H9 (cell line): ENCODE data around the gene CAMK2N2. TPM values are rescaled to one million over a fixed set of nuclear protein-coding genes. Genes with fewer than 3 reads are reported as not detected.

ENCODE experiments used
- DNase-seq: peaks from one replicate; pipeline ENCODE4 v3.0.0-alpha.2; 2017
- H2AFZ ChIP-seq: one replicate; pipeline ENCODE4 v1.6.1; 2013; ENCODE audit warnings: mild to moderate bottlenecking, low read length, control low read depth, moderate library complexity
- H2AK5ac ChIP-seq: 2 replicates; pipeline ENCODE4 v1.6.1; 2013; ENCODE audit warnings: low read length, control low read depth, mixed read lengths; ENCODE audit not compliant: insufficient read length
- H2BK120ac ChIP-seq: one replicate; pipeline ENCODE4 v1.6.1; 2013; ENCODE audit warnings: low read depth, mild to moderate bottlenecking, low read length, control low read depth, inconsistent platforms; ENCODE audit not compliant: poor library complexity, severe bottlenecking
- H2BK12ac ChIP-seq: 2 replicates; pipeline ENCODE4 v1.6.1; 2013; ENCODE audit warnings: low read length, control low read depth, mixed read lengths, low read depth; ENCODE audit not compliant: insufficient read length
- H2BK15ac ChIP-seq: 2 replicates; pipeline ENCODE4 v1.6.1; 2013; ENCODE audit warnings: low read depth, low read length, control low read depth
- H2BK20ac ChIP-seq: one replicate; pipeline ENCODE4 v1.6.1; 2013; ENCODE audit warnings: low read depth, mild to moderate bottlenecking, low read length, control low read depth, inconsistent platforms; ENCODE audit not compliant: poor library complexity, severe bottlenecking
- H2BK5ac ChIP-seq: 2 replicates; pipeline ENCODE4 v1.6.1; 2013; ENCODE audit warnings: low read length, control low read depth, mixed read lengths; ENCODE audit not compliant: insufficient read length
- H3K14ac ChIP-seq: 2 replicates; pipeline ENCODE4 v1.6.1; 2013; ENCODE audit warnings: low read length, control low read depth; ENCODE audit not compliant: insufficient read depth
- H3K18ac ChIP-seq: 2 replicates; pipeline ENCODE4 v1.6.1; 2013; ENCODE audit warnings: low read depth, mild to moderate bottlenecking, mixed read lengths, low read length, control low read depth; ENCODE audit not compliant: insufficient read length
- H3K23ac ChIP-seq: 2 replicates; pipeline ENCODE4 v1.6.1; 2013; ENCODE audit warnings: low read length, control low read depth, mixed read lengths, low read depth; ENCODE audit not compliant: insufficient read length
- H3K23me2 ChIP-seq: 2 replicates; pipeline ENCODE4 v1.6.1; 2013; ENCODE audit warnings: low read depth, mild to moderate bottlenecking, mixed read lengths, low read length, control low read depth; ENCODE audit not compliant: insufficient read length, poor library complexity, severe bottlenecking
- H3K27ac ChIP-seq: 2 replicates; pipeline ENCODE4 v1.5.1; 2013; ENCODE audit warnings: low read length, control low read depth, mixed read lengths, low read depth; ENCODE audit not compliant: insufficient read length
- H3K27me3 ChIP-seq: 2 replicates; pipeline ENCODE4 v1.6.1; 2013; ENCODE audit warnings: low read length, control low read depth, inconsistent platforms; ENCODE audit not compliant: insufficient read depth
- H3K4ac ChIP-seq: 2 replicates; pipeline ENCODE4 v1.6.1; 2013; ENCODE audit warnings: low read depth, mild to moderate bottlenecking, control low read depth, inconsistent platforms, low read length, moderate library complexity
- H3K4me1 ChIP-seq: 2 replicates; pipeline ENCODE4 v1.6.1; 2013; ENCODE audit warnings: low read length, control low read depth, inconsistent platforms; ENCODE audit not compliant: insufficient read depth
- H3K4me2 ChIP-seq: 2 replicates; pipeline ENCODE4 v1.6.1; 2013; ENCODE audit warnings: low read length, control low read depth, mixed read lengths; ENCODE audit not compliant: insufficient read length, insufficient read depth
- H3K56ac ChIP-seq: 2 replicates; pipeline ENCODE4 v1.6.1; 2013; ENCODE audit warnings: low read depth, mild to moderate bottlenecking, mixed read lengths, low read length, control low read depth; ENCODE audit not compliant: insufficient read length
- H3K79me1 ChIP-seq: 2 replicates; pipeline ENCODE4 v1.6.1; 2013; ENCODE audit warnings: low read depth, mild to moderate bottlenecking, moderate library complexity, low read length, control low read depth, inconsistent platforms; ENCODE audit not compliant: insufficient read depth, poor library complexity, severe bottlenecking
- H3K79me2 ChIP-seq: 2 replicates; pipeline ENCODE4 v1.6.1; 2013; ENCODE audit warnings: low read length, control low read depth, inconsistent platforms; ENCODE audit not compliant: insufficient read depth
- H3K9ac ChIP-seq: 2 replicates; pipeline ENCODE4 v1.6.1; 2013; ENCODE audit warnings: low read length, control low read depth, mixed read lengths; ENCODE audit not compliant: insufficient read length; ENCODE audit errors: extremely low read depth
- H3K9me3 ChIP-seq: one replicate; pipeline ENCODE4 v1.6.1; 2013; ENCODE audit warnings: low read depth, low read length, inconsistent platforms; ENCODE audit not compliant: control insufficient read depth
- H3T11ph ChIP-seq: one replicate; pipeline ENCODE4 v1.6.1; 2013; ENCODE audit warnings: mild to moderate bottlenecking, low read length, control low read depth, inconsistent platforms
- H4K20me1 ChIP-seq: one replicate; pipeline ENCODE4 v1.6.1; 2013; ENCODE audit not compliant: control insufficient read depth, insufficient read length, insufficient read depth
- H4K5ac ChIP-seq: 2 replicates; pipeline ENCODE4 v1.6.1; 2013; ENCODE audit warnings: low read depth, mild to moderate bottlenecking, mixed read lengths, low read length, control low read depth; ENCODE audit not compliant: insufficient read length
- H4K8ac ChIP-seq: replicated peaks from 2 replicates; pipeline ENCODE4 v1.6.1; 2013; ENCODE audit warnings: low read length, control low read depth, mixed read lengths, low read depth; ENCODE audit not compliant: insufficient read length
- H4K91ac ChIP-seq: 2 replicates; pipeline ENCODE4 v1.6.1; 2013; ENCODE audit warnings: low read depth, mild to moderate bottlenecking, moderate library complexity, mixed read lengths, low read length, control low read depth; ENCODE audit not compliant: insufficient read length
- H3K27ac Mint-ChIP-seq, 3 experiments: 2 replicates in 2 of 3; 3 replicates in 1 of 3; pipeline ENCODE4 v1.8.0; 2020 to 2021; ENCODE audit warnings: mixed read lengths in 3 of 3, mild to moderate bottlenecking in 1 of 3, moderate library complexity in 1 of 3
- H3K27me3 Mint-ChIP-seq: 2 replicates; pipeline ENCODE4 v1.8.0; 2021; ENCODE audit warnings: low read depth, mild to moderate bottlenecking, moderate library complexity, mixed read lengths
- H3K36me3 Mint-ChIP-seq, 3 experiments: 2 replicates in 2 of 3; 3 replicates in 1 of 3; pipeline ENCODE4 v1.8.0; 2020 to 2021; ENCODE audit warnings: low read depth in 3 of 3, mixed read lengths in 3 of 3; ENCODE audit not compliant: insufficient read depth in 1 of 3
- H3K4me1 Mint-ChIP-seq, 2 experiments: 2 replicates each; pipeline ENCODE4 v1.8.0; 2020; ENCODE audit warnings: mixed read lengths in 2 of 2
- H3K4me3 Mint-ChIP-seq, 2 experiments: 2 replicates in 1 of 2; 3 replicates in 1 of 2; pipeline ENCODE4 v1.8.0; 2020 to 2021; ENCODE audit warnings: mild to moderate bottlenecking in 2 of 2, mixed read lengths in 2 of 2, moderate library complexity in 1 of 2
- H3K9me3 Mint-ChIP-seq, 2 experiments: 2 replicates in 1 of 2; 3 replicates in 1 of 2; pipeline ENCODE4 v1.8.0; 2020; ENCODE audit warnings: mild to moderate bottlenecking in 2 of 2, mixed read lengths in 2 of 2, moderate library complexity in 1 of 2
- CTCF ChIP-seq: fragments of 200-600 bp; sonication (generic); conservative IDR thresholded peaks from 3 replicates; pipeline ENCODE4 v1.8.0; 2021; ENCODE audit warnings: antibody characterized with exemption, mild to moderate bottlenecking
- WGBS: extraction: QIAGEN DNeasy Blood & Tissue Kit; methylation state at CpG from one replicate; pipeline ENCODE4 v1.1.7; 2013; ENCODE audit warnings: missing lambda C conversion rate, low lambda C conversion rate, mixed read lengths; ENCODE audit not compliant: insufficient read length; ENCODE audit errors: extremely low coverage; 5-methylcytosine and 5-hydroxymethylcytosine counted together
- total RNA-seq: library from RNA; stranded (reverse); gene quantifications from 2 replicates; pipeline ENCODE4 v1.2.1, GENCODE V29; 2021

CAMK2N2 gene
- total RNA-seq, 1 experiment from 2014 or later, result 12.6 TPM

GRCh38 chr3:184261854-184262763 lies 756 bp upstream of the CAMK2N2 start:
- H4K20me1 ChIP-seq, result no peaks in the 10 kb centered on the region
- no peak overlapping the region for H3K4ac ChIP-seq
- peaks cover 1% of the 10 kb centered on the region in 2 experiments; a peak in 2 of 5 replicates for H3K9me3 Mint-ChIP-seq
- WGBS, result no CpG with 5 or more reads among the region's 66 CpGs
- no peak for TF ChIP-seq CTCF
- H3K23me2 ChIP-seq, result peaks cover 21% of the 10 kb centered on the region
- H3K23ac ChIP-seq, result no peak overlapping the region
- peaks cover 18 to 19% of the 10 kb centered on the region in 2 experiments for H3K4me1 Mint-ChIP-seq
- H2BK15ac ChIP-seq, result no peak overlapping the region
- H3K79me1 ChIP-seq, result no peaks in the 10 kb centered on the region
- DNase-seq, result peak; percentile 38
- H3K79me2 ChIP-seq, result no peaks in the 10 kb centered on the region
- H2BK5ac ChIP-seq, result no peak overlapping the region
- H3K27ac ChIP-seq, result no peak overlapping the region
- no peak overlapping the region for H2BK20ac ChIP-seq
- H4K5ac ChIP-seq, result no peak overlapping the region
- no peak overlapping the region for H4K91ac ChIP-seq
- peaks cover 73% of the 10 kb centered on the region for H3K27me3 Mint-ChIP-seq
- H3K4me3 Mint-ChIP-seq, result peak overlapping the region; percentile 81 to 86
- no peaks in the 10 kb centered on the region for H3K9me3 ChIP-seq
- H3K14ac ChIP-seq, result no peak overlapping the region
- no peak overlapping the region for H3K9ac ChIP-seq
- H3K56ac ChIP-seq, result no peak overlapping the region
- no peak overlapping the region for H2AK5ac ChIP-seq
- H3K36me3 Mint-ChIP-seq, result peaks cover 0 to 8% (median 2%) of the 10 kb centered on the region in 3 experiments; a peak in 4 of 7 replicates
- peak overlapping the region in 1 of 3 experiments; percentile 77; a peak in 3 of 7 replicates for H3K27ac Mint-ChIP-seq
- H2BK120ac ChIP-seq, result no peak overlapping the region
- H3K4me2 ChIP-seq, result peak overlapping the region; percentile 89
- peaks cover 14% of the 10 kb centered on the region; the same call in 1 of the 2 replicates for H3K27me3 ChIP-seq
- no peak overlapping the region for H2BK12ac ChIP-seq
- no peak overlapping the region for H3T11ph ChIP-seq
- H4K8ac ChIP-seq, result no peak overlapping the region
- no peak overlapping the region for H2AFZ ChIP-seq
- no peaks in the 10 kb centered on the region for H3K4me1 ChIP-seq
- H3K18ac ChIP-seq, result no peak overlapping the region
